DMS153 treated with DMSO at 0.1 percent for 48 hours (cell line): ENCODE measurements around the gene TMEM175.

Experiments used
- DNase-seq: peaks from one replicate; lab custom pipeline; 2025; ENCODE audit not compliant: unreplicated experiment; lab: John Stamatoyannopoulos, UW

TMEM175 gene

DNA sequence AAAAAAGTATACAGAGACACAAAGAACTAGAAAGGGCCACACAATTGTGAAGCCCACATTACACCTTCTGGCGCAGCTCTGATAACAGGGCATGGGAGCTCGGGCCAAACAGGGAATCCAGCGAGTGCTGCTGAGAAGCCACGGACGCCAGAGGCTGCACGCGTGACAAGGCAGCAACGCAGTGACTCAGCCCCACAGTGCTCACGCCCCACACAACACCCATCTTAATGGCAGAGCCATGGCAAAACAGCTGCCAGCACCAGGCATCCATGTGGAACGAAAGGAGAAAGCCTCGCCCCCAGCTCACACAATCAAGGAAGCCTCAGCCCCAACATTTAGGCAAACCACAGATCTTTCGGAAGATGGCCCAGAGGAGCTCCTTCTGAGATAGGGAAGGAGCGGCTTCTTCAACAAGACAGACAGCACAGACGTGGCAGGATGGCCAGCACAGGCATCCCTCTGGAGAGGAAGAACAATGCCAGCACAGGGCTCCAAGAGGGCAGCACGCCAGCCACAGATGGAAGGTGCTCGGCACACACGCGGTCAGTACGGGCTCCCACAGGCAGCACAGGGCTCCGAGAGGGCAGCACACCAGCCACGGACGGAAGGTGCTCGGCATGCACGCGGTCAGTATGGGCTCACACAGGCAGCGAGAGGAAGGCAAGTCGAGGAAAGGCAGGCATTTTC is 33.2 kb upstream of the TMEM175 start:
- DNase-seq = no peak

DNA sequence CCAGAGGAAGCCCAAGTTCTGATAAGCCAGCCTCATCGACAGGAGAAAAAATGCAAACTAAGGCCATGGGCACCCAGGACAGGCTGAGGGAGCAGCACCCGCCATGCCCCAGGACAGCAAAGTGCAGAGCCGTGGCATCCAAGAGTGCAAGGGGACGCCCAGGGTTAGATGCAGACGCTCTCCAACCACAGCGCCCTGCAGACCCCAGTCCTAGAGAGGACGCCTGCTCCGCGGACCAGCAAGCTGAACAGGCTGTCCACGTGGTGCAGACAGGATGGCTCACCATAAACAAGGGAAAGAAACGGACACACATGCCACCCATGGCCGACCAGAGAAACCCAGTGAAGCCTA is 32.7 kb upstream of the TMEM175 start:
- DNase-seq = no peak

DNA sequence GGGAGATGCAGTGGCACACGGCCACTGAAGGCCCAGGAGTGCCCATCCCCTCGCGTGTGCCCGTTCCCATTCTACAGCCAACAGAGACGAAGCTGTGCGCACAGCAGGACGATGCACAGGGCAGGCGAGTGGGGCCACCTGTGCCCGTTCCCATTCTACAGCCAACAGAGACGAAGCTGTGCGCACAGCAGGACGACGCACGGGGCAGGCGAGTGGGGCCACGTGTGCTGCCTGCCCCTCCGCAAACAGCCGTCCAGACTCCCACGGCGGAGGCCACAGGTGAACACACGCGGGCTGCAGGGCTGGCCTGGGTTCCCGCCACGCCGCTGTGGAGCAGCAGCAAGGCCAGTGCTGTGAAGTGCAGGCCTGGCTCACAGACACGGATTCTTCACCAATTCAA is 32.2 kb upstream of the TMEM175 start:
- no peak for DNase-seq

DNA sequence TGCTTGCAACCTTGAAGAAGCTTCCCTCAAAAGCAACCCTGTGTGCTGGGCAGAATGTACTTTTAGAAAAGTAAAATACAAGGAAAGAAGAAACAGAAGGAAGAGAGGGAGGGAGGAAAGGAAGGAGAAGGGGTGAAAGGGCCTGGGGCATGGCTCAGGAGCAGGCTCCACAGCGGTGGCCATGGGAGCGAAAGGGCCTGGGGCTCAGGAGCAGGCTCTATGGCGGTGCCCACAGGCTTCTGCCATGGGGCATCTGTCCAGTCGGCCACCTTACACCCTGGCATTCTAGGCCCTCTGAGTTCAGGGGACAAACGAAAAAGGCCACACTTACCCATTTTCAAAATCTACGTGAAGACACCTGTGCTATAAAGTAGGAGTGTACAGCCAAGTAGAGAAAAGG is 31.5 kb upstream of the TMEM175 start:
- DNase-seq = no peak

DNA sequence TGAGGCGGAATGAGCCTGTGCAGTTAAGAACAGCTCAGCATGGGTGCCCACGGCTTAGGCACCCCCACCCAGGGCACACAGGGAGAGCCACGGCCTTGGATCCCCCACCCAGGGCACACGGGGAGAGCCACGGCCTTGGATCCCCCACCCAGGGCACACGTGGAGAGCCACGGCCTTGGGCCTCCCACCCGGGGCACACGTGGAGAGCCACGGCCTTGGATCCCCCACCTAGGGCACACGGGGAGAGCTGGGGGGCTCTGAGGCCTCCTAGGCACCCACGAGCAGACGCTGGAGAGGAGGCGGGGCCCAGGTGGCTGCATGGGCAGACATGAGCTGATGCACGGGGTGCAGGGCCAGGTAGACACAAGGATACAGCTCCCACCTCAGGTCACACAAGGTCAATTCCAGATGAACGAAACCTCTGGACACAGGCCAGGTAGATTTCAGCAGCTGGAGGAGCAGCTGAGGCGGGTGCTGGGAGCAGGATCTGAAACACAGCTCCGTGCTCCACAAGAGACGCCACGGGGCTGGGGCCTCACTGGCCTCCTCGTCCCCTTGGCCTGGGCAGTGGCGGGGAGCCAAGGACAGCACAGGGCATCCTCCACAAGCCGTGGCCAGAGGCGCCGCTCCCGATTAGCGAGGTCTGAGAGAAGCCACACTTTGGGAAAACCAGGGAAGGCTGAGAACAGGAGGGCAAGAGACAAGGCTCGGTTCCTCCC is 30.9 kb upstream of the TMEM175 start:
- no peak for DNase-seq

DNA sequence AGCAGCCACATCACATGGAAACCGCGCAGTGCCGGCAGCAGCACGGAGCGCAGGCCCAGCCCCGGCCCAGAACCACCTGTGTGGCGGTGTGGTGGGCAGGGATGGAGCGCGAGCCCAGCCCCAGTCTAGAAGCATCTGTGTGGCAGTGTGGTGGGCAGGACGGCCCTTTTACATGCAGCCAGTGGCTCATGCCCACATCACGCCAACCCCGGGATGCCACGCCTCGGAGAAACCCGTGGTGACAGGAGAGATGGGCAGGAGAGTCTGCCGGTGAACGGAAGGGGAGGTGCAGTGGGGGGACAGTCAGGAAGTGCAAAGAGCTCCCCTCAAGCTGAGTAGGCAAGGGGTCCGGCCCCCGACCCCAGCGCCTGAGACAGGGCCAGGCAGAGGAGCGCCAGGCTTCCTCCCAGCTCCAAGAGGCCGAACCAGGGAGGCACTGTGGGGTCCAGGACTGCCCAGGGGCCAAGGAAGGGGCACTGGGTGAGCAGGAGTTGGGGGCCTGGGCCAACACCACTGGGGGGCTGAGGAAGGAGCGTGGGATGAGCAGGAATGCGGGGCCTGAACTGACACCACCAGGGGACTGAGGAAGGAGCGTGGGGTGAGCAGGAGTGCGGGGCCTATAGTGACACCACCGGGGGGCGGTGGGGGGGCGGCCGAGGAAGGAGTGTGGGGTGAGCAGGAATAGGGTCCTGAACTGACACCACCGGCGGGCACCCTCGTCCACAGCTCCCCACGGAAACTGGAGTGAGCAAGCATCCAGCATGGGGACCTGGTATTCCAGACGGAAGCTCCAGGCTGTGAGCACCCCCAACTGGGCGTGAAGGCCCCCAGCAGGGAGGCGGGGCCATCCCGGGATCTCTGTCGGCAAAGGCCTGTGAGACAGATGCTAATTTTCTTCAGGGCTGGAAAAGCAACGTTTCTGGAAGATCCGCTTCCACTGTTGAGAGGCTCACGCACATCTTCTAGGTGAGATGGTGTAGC is 28.9 kb upstream of the TMEM175 start:
- DNase-seq = no peak

DNA sequence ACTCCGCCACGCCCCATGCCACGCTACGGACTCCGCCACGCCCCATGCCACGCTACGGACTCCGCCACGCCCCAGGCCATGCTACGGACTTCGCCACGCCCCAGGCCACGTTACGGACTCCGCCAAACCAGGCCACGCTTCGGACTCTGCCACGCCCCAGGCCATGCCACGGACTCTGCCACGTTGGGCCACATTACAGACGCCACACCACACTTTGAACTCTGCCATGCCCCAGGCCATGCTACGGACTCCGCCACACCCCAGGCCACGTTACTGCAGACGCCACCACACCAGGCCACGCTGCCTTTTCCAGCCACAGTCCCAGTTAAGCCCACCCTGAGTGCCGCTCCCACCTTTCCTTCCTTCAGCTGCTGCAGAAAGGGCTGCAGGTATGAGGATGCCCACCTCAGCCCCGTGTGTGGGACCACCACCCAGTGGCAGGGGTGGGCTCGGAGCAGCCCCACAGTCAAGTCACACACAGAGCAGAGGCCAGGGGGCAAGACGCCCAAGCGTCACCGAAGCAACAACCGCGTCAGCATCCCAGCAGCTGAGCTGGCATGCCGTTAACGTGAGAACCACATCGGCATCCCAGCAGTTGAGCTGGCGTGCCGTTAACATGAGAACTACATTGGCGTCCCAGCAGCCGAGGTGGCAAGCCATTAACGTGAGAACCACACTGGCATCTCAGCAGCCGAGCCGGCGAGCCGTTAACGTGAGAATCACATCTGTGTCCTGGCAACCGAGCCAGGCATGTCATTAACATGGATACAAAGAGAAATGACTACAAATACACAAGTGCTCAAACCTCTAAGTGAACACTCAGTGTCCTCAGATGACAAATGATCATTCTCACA is 26.5 kb upstream of the TMEM175 start:
- DNase-seq = no peak

DNA sequence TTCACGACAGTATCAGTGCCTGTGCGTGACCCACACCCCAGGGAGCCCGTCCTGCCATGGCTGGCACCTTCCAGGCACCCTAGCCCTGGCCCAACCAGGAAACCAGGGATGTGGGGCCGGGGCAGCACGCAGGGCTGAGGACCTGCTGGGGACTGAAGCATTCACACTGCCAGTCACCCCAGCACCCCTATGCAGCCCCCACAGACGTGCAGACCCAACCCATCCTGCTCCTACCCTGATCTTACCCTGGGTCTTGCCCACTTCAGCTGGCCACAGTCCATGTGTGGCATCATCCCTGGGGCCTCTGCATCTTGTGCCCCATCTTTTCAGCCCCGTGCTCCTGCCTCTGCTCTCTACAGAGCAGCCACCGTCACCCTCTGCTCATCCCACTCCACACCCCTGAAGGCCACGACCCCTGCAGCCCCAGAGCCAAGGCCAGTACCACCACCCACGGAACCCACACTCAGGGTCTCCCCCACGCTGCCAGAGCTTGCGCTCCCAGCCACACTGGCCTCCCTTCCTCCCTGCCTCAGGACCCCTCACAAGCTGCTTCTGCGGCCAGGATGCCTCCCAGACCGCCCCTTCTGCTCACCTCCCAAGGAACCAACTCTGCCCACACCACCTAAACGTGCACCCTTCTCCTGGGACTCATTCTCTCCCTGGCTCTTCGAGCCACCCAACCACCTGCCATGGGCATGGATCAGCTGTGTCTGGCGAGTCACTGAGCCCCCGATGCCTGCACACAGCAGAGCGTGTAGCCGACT is 25.7 kb upstream of the TMEM175 start:
- DNase-seq = no peak

DNA sequence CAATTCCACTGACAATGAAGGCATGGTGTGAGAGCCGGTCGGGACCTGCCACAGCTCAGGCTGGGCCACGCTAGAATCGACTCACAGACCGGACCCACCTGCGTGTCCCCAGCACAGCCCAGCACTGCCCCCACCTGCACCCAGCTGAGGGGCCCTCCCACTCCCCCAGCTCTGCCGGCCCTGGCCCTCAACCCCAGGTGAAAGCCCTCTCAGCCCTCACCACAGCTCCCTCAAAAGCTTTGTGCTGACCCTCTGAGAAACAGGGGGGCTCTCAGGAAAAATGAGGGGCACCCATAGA is 25.2 kb upstream of the TMEM175 start:
- DNase-seq = no peak

DNA sequence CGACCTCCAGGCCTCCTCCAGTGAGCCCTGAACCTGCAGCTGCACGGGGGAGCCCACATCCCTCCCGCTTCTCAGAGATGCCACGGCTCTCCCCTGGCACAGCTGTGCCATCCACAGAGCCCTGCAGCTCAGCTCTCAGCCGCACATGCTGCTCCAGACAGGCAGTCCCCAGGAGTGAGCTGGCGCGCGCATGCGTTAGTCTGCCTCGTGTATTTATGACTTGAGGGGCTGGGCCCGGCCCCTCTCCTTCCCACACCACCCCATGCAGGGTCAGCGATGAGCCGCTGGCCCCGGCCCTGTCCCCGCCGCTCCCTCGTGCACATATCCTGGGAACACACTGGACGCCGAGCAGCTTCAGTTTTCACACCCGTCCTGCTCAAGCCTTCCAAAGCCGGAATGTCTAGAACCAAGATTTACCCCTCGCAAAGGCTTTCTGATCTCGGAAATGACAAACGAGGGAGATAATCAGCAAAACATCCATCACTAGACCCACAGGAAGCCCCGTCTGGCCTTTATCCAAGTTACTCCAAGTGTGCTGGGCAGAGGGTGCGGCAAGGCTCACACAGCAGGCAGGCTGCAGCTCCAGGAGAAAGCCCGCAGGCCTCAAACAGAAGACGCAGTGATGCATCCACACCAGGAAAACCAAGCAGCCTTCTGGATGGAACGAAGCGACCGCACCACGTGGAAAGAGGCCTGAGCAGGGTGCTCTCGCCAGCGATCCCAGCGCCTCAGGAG is 24.4 kb upstream of the TMEM175 start:
- no peak for DNase-seq

DNA sequence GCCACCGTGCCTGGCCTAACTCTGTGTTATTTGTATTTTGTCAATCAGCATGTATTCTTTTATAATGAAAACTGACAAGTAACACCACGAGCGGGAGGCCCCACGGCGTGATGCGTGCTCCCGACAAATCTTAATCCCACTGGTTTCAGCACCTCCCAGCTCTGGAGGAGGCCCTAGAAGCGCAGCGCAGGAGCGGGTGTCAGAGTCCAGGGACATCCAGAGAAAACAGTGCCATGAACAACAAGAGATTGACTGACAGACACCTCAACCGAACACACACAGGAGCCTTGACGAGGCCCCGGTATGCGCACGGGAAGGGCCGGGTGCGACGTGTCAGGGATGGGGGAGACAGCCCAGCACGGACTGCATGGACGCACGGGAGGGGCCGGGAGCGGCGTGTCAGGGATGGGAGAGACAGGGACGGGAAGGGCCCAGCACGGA is 23.1 kb upstream of the TMEM175 start:
- DNase-seq = no peak

DNA sequence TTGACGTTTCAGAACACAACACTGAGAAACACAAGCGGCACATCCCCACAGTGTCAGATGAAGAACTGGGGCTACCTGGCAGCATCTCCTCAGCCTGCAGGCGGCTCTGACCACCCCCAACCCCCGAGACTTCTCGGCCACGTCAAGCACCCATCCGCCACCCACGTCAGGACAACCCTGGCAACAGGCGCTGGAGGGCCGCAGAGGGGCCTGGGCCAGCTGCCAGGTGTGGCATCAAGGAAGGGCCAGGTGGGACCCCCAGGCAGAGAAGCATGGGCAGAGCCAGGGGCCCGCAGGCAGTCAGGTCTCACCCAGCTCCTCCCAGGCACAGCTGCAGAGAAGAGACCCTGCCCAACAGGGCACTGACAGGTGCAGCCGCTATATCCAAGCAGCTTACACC is 22.4 kb upstream of the TMEM175 start:
- no peak for DNase-seq

DNA sequence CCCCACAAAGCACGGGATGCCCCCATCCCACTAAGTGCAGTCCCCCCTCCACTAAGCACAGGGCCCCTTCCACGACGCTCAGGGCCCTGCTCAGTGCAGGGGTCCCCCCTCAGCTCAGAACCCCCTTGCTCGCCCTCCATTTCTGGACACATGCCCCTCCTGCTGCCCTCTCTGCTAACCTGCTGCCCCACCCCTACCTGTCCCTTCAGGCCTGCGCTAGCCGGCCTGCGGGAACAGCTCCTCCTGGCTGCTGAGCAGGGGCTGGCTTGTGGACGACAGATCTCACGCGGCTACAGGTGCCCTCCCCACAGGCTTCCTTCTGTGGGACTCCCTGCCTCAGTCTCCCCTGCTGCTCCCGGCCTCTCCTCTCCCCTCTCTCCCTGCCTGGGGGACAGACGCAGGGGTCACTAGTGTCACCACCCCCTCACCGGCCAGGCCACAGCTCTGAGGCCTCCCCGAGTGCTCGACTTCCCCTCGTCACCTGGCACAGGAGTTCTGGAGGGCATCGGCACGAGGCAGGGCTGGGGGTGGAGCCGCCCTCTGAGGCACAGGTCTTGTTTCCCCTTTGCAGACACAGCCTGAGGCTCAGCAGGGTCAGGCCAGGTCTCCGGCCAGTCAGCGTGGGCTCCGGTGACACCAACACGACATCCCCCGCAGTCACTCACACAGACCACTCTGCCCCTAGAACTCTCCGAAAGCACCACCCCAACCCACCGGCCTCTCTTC is 21.7 kb upstream of the TMEM175 start:
- DNase-seq = no peak

DNA sequence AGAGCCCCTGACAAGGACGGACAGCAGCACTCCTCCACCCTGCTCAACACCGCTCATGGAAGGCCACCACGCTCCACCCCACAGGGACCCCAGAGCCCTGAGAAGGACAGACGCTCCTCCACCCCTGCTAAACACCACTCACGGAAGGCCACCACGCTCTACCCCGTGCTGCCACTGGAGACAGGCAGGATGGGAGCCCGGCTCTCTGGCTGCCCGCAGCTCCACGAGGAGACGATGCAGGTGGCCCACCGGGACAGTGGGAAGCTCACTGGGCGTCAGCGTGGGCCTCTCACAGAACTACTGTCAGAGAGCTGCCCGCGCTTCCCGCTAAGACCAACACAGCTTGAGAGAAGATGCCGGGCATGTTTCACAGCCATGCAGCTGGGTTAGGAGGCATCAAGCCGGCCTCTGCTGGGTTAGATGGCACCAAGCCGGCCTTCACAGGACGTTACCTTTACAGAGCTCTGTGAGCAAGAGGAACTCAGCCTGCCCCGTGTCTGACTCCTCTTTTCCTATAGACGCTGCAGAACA is 21.0 kb upstream of the TMEM175 start:
- DNase-seq = no peak

DNA sequence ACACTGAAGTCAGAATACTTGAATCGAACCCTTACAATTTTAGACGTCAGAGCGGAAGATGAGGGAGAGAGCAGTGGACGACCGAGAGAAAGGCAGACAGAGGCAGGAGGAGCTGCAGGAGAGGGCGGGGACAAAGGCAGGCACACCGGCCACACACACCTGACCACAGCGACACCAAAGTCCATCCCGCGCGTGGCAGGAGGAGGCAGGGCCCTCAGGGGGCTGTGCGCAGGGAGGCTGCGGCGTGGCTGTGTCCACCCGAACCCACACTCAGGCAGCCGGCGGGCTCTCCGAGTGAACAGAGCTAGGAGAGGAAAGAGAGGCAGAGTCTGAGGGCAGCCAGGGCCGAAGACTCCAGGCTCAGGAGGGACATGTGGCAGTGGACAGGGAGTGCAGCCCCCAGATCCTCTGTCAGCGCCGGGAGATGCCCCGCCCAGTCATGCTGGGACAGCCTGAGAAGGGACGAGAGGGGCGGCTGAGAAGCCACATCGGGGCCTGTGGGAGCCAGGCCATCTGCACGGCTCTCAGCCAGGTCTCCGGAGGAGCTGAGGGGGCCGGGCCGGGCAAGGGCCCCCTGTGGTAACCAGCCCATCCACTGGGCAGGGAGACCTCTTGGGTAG is 20.3 kb upstream of the TMEM175 start:
- no peak for DNase-seq

DNA sequence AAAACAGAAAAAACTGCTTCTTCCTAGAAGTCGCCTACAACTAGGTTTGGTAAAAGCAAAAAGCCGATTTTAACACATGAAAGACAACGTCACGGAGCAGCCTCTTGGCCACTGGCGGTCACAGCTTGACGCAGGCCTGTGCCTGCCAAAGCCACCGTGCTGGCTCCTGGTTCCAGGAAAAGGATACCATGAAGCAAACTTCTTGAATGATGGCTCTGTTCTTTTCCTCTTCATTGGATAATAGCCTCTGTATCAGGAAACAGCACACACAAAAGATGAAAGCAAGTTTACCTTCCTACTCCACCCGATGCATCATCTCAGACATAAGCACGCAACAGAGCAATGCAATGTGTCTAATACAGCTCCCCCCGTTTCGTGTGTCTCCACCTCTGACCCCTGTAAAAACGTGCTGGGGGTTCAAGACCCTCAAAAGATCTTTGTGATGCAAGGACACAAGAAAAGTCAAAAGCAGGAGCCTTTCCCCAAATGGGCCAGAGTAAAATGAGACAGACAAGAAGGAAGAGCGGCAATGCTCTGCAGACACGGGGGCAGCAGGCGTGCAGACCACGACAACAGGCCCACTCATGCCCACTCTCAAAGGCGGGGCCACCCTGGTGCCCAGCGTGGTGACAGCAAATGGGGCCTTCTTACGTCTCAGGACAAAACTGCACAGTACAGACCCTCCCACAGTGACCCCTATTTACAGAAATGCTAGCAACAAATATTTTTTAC is 19.5 kb upstream of the TMEM175 start:
- no peak for DNase-seq

DNA sequence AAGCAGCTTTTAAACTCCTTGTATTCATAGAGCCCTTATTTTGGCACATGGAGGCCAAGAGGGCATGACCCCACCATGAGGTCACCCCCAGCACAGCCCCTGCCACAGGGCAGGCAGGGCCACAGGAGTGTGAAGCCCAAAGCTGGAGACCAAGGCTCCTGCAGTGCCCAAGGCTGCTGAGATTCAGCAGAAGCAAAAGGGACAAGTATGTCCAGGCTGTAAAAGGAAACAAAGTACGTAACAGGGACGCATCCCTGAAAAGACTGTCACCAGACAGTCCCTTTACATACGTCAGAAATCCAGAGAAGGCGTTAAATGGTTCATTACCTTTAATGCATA is 19.0 kb upstream of the TMEM175 start:
- no peak for DNase-seq

DNA sequence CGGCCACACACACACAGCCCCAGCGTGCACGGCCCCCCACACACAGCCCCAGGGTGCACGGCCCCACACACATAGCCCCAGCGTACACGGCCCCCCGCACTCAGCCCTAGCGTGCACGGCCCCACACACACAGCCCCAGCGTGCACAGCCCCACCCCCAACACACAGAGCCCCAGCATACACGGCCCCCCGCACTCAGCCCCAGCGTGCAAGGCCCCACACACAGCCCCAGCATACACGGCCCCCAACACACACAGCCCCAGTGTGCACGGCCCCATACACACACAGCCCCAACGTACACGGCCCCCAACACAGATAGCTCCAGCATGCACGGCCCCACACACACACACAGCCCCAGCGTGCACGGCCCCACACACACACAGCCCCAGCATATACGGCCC is 17.7 kb upstream of the TMEM175 start:
- no peak for DNase-seq
